Thymus (tissue), 11 donors: ENCODE results near the gene ADPRHL1. TPM values are rescaled to one million over a fixed set of nuclear protein-coding genes. Genes with fewer than 3 reads are reported as not detected.
"Not testable (repeated sequence)": the region's sequence is repeated elsewhere in the genome, so short reads cannot be mapped to it uniquely, and the experiment has no call there.

Source experiments
- DNase-seq, 9 donors: peaks; one replicate each; pipeline ENCODE4 v3.0.0-alpha.2; 2013; ENCODE audit warnings: low spot score in 9 of 9, low read depth in 6 of 9, missing footprints in 1 of 9
- H3K27ac ChIP-seq, 2 donors: one replicate each; pipeline ENCODE4 v1.5.1; 2013; ENCODE audit warnings: control low read depth in 1 of 2, low read depth in 1 of 2, low read length in 1 of 2, mild to moderate bottlenecking in 1 of 2, moderate library complexity in 1 of 2
- H3K27me3 ChIP-seq, 2 donors: one replicate each; pipeline ENCODE4 v1.5.1; 2013; ENCODE audit warnings: low read length in 1 of 2; ENCODE audit not compliant: control insufficient read depth in 2 of 2, insufficient read depth in 1 of 2
- H3K36me3 ChIP-seq, 2 donors: one replicate each; pipeline ENCODE4 v1.5.1; 2013; ENCODE audit warnings: low read length in 1 of 2, mild to moderate bottlenecking in 1 of 2, moderate library complexity in 1 of 2; ENCODE audit not compliant: control insufficient read depth in 2 of 2, insufficient read depth in 2 of 2
- H3K4me1 ChIP-seq, 2 donors: one replicate each; pipeline ENCODE4 v1.5.1; 2013; ENCODE audit warnings: low read length in 2 of 2; ENCODE audit not compliant: control insufficient read depth in 2 of 2, insufficient read depth in 2 of 2
- H3K4me3 ChIP-seq, 2 donors: one replicate each; pipeline ENCODE4 v1.5.1; 2013; ENCODE audit warnings: low read length in 2 of 2, control low read depth in 1 of 2, mild to moderate bottlenecking in 1 of 2
- H3K9me3 ChIP-seq, 2 donors: one replicate each; pipeline ENCODE4 v1.5.1; 2013; ENCODE audit warnings: low read length in 1 of 2, mild to moderate bottlenecking in 1 of 2; ENCODE audit not compliant: control insufficient read depth in 2 of 2, insufficient read depth in 1 of 2
- WGBS: extraction: QIAGEN DNeasy Blood & Tissue Kit; methylation state at CpG from one replicate; pipeline ENCODE4 v1.1.7; 2013; 5-methylcytosine and 5-hydroxymethylcytosine counted together
- polyA plus RNA-seq: library from polyadenylated mRNA; stranded (reverse); fragments of 200-250 nt; gene quantifications from one replicate; pipeline ENCODE4 v1.2.3, GENCODE V29; 2013
- total RNA-seq: library from RNA; stranded (reverse); fragments of 120-200 nt; gene quantifications from one replicate; pipeline ENCODE4 v1.2.4, GENCODE V29; 2013
- donor health status: healthy.

ADPRHL1 gene
- total and polyA plus RNA-seq, 2 donors, result 1.2 to 1.6 TPM

DNA sequence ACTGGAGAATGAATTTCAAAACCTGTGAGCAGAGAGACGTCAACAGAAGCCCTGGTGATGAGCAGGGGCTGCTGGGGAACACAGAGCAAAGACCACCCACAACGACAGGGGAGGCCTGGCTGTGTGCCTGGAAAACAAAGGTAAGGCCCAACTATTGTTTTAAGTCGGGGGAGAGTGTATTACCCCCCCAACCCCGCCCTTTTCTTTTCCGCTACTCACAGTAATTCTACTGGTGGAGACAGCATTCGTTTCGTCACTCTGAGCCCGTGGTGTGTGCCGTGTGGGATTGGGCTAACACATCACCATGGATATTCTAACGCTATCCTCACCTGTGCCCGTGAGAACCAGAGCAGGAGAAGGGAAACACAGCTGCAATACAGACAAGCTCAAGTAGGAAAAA, 18.6 kb upstream of the ADPRHL1 start:
- no peaks in the 10 kb centered on the region for H3K27me3 ChIP-seq
- H3K36me3 ChIP-seq, result peaks cover 58 to 61% of the 10 kb centered on the region in 2 donors
- H3K4me1 ChIP-seq, result peaks cover 0 to 2% of the 10 kb centered on the region in 2 donors
- H3K4me3 ChIP-seq, result no peak overlapping the region
- peaks cover 0 to 1% of the 10 kb centered on the region in 2 donors for H3K9me3 ChIP-seq
- no peak for DNase-seq
- WGBS, result 97% methylated on average over 11 of the region's 11 CpGs
- no peak overlapping the region for H3K27ac ChIP-seq

DNA sequence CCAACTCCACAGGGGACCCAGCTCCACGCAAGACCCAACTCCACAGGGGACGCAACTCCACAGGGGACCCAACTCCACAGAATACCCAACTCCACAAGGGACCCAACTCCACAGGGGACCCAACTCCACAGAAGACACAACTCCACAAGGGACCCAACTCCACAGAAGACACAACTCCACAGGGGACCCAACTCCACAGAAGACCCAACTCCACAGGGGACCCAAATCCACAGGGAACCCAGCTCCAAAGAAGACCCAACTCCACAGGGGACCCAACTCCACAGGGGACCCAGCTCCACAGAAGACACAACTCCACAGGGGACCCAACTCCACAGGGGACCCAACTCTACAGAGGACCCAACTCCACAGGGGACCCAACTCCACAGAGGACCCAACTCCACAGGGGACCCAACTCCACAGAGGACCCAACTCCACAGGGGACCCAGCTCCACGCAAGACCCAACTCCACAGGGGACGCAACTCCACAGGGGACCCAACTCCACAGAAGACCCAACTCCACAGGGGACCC, 17.4 kb upstream of the ADPRHL1 start:
- not testable (repeated sequence) for H3K4me3 ChIP-seq, DNase-seq, H3K27me3 ChIP-seq, H3K4me1 ChIP-seq, H3K9me3 ChIP-seq, H3K27ac ChIP-seq
- peaks cover 52 to 54% of the 10 kb centered on the region in 2 donors for H3K36me3 ChIP-seq
- 100% methylated on average over 4 of the region's 4 CpGs for WGBS

DNA sequence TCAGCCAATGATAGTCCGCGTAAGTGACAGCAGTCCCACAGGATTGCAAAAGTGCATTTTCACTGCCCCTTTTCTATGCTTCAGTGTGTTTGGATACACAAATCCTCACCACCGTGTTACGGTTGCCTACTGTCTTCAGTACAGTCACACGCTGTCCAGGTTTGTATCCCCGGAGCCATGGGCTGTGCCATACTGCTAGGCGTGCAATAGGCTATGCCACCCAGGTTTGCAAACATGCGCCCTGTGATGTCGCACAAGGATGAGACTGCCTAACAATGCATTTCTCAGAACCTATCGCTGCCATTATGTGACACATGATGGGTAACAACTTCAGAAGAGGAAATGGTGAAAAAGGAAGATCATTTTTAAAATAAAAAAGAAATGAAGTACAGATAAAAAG, 16.8 kb upstream of the ADPRHL1 start:
- WGBS, result 97% methylated on average over 10 of the region's 10 CpGs
- H3K27ac ChIP-seq, result no peak overlapping the region
- no peak overlapping the region for H3K4me3 ChIP-seq
- H3K36me3 ChIP-seq, result peaks cover 46 to 48% of the 10 kb centered on the region in 2 donors
- DNase-seq, result no peak
- H3K4me1 ChIP-seq, result peaks cover 4 to 12% of the 10 kb centered on the region in 2 donors
- H3K9me3 ChIP-seq, result peaks cover 0 to 1% of the 10 kb centered on the region in 2 donors
- no peaks in the 10 kb centered on the region for H3K27me3 ChIP-seq

DNA sequence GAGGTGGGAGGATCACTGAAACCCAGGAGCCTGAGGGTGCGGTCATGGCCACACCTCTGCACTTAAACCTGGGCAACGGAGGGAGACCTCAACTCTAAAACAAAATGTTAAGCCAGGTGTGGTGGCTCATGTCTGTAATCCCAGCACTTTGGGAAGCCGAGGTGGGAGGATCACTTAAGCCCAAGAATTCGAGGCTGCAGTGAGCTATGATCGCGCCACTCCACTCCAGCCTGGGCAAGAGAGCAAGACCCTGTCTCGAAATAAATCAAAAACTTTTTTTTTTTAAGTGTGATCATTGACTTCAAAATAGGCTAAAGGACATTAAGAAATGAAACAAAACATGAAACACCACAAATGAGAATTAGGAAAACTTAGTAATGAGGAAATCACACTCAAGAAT, 16.3 kb upstream of the ADPRHL1 start:
- Histone ChIP-seq H3K4me1 (peaks cover 5 to 14% of the 10 kb centered on the region in 2 donors), H3K36me3 (peaks cover 44 to 45% of the 10 kb centered on the region in 2 donors), H3K27ac (no peak overlapping the region), H3K27me3 (no peaks in the 10 kb centered on the region), H3K4me3 (no peak overlapping the region), H3K9me3 (peaks cover 0 to 1% of the 10 kb centered on the region in 2 donors)
- no peak for DNase-seq
- WGBS, result 98% methylated on average over 7 of the region's 7 CpGs

DNA sequence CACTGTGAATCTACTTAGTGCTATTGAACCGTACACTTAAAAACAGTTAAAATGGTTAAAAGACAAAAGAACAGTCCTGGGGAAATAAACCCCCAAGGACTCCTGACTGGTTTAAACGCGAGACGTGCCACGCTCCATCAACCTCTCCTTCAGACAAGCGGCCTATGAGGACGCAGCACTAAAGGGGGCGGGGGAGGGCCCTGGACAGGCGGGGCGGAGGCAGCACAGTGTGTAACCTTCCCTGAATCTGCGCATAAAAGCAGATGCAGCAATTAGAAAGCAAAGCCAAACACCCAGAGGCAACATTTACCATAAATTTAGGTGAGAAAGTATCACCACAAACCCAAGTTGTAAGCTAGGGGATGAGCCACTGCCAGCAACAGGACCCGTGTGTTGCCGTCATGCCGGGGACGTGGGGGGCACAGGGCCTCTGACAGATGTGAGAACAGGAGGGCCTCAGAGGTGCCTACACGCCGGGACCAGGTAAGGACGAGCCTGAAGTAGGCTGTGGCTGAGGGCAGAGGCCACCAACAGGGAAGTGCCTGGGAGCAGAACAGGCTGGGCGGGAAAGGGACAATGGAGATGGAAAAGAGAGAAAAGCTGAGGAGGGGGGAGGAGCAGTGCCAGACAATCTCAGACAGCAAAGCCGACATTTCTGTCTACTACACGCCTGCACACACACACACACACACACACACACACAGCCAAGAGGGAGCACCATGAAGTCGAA, 15.3 kb upstream of the ADPRHL1 start:
- DNase-seq, result no peak
- H3K36me3 ChIP-seq, result peaks cover 35 to 38% of the 10 kb centered on the region in 2 donors
- H3K27me3 ChIP-seq, result no peaks in the 10 kb centered on the region
- no peak overlapping the region for H3K27ac ChIP-seq
- H3K4me3 ChIP-seq, result no peak overlapping the region
- H3K4me1 ChIP-seq, result peaks cover 10 to 17% of the 10 kb centered on the region in 2 donors
- 97% methylated on average over 22 of the region's 22 CpGs for WGBS
- peaks cover 0 to 1% of the 10 kb centered on the region in 2 donors for H3K9me3 ChIP-seq

DNA sequence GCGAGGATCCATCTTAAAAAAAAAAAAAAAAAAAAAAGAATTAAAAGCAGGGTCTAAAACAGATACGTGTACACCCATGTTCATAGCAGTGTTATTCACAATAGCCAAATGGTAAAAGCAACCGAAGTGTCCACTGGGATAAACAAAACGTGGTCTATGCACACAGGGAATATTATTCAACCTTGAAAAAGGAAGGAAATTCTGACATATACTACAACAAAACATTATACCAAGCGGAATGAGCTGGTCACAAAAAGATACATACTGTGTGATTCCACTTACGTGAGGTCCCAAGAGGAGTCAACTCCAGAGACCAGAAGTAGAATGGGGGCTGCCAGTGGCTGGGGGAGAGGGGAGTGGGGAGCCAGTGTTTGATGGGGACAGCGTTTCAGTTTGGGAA, 14.7 kb upstream of the ADPRHL1 start:
- no peak overlapping the region for H3K27ac ChIP-seq
- H3K27me3 ChIP-seq, result no peaks in the 10 kb centered on the region
- WGBS, result 94% methylated on average over 7 of the region's 7 CpGs
- DNase-seq, result no peak
- peaks cover 0 to 1% of the 10 kb centered on the region in 2 donors for H3K9me3 ChIP-seq
- no peak overlapping the region for H3K4me3 ChIP-seq
- H3K36me3 ChIP-seq, result peaks cover 29 to 33% of the 10 kb centered on the region in 2 donors
- peaks cover 10 to 17% of the 10 kb centered on the region in 2 donors for H3K4me1 ChIP-seq

DNA sequence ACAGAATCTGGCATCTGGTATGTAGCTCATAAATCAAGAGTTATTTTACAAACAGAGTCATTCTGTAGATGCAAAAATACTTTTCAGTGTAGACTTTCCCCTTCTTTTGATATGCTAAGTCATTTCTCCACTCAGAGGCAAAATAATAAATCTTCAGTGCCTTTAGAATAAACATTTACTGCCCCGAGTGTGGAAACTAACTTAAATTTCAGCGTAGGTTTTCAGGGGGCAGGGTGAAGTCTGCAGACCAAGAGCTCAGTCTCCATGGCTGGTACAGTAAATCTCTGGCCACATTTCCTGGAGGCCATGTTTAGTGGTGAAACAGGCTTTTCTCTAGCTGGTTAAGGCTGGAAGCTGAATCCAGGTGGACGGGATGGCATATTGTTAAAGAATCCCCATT, 13.1 kb upstream of the ADPRHL1 start:
- Histone ChIP-seq H3K27ac (peak overlapping the region; percentile 18 to 93), H3K4me1 (peaks cover 10 to 17% of the 10 kb centered on the region in 2 donors), H3K9me3 (no peaks in the 10 kb centered on the region), H3K4me3 (no peak overlapping the region), H3K36me3 (peaks cover 17 to 25% of the 10 kb centered on the region in 2 donors), H3K27me3 (no peaks in the 10 kb centered on the region)
- whole genome bisulfite sequencing, result 98% methylated on average over 3 of the region's 3 CpGs
- DNase-seq, result no peak

DNA sequence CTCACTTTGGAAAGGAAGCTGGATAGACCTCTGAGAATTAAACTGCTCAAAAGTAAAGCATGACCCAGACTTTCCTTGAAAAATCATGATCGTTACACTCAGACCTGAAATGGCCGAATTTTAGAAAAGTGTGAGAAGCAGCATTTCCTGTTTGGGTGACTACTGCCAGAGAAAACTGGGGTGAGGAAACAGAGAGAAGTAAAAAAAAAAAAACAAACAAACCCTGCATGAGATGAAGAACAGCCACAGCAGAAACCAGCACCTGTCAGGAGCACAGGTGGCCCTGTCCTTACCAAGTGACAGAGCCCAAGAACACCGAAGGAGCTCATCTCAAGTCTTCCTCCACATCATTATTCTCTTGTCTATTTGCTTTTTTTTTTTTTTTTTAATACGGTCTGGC, 12.0 kb upstream of the ADPRHL1 start:
- peaks cover 21 to 34% of the 10 kb centered on the region in 2 donors for H3K36me3 ChIP-seq
- 35% methylated on average over 4 of the region's 4 CpGs for WGBS
- DNase-seq, result peak in 6 of 9 donors; percentile 42 to 81 (median 61)

DNA sequence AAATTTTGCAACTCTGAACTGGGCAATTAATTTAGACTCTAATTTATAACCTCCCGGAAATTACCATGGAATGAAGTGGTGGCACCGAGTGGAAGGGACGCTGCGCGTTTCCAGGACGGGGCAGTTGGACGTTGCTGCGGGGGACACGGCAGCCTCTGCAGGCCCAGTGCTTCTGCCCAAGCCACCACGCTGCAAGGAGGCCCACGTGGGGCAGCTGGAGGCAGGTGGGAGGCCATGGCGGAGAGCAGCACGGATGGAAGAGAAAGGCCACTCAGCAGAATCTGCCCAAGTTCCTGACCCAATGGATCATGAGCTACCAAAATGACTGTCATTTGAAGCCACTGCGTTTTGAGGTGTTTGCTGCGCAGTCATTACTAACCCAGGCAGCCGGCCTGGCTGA, 11.2 kb upstream of the ADPRHL1 start:
- peaks cover 23 to 42% of the 10 kb centered on the region in 2 donors for H3K36me3 ChIP-seq

More for the DNA sequence above, 12.0 kb upstream of the ADPRHL1 start:
- Histone ChIP-seq H3K9me3 (no peaks in the 10 kb centered on the region), H3K4me1 (peaks cover 10 to 17% of the 10 kb centered on the region in 2 donors), H3K4me3 (no peak overlapping the region), H3K27me3 (no peaks in the 10 kb centered on the region), H3K27ac (peak overlapping the region; percentile 42 to 93)

More for the DNA sequence above, 11.2 kb upstream of the ADPRHL1 start:
- no peaks in the 10 kb centered on the region for H3K27me3 ChIP-seq
- no peak for DNase-seq
- H3K4me3 ChIP-seq, result no peak overlapping the region
- peak overlapping the region; percentile 25 to 93 for H3K27ac ChIP-seq
- H3K9me3 ChIP-seq, result no peaks in the 10 kb centered on the region
- H3K4me1 ChIP-seq, result peaks cover 10 to 17% of the 10 kb centered on the region in 2 donors
- WGBS, result 98% methylated on average over 16 of the region's 16 CpGs
